ENCODE results near the gene RRN3.
"Not testable (repeated sequence)": the region's sequence is repeated elsewhere in the genome, so short reads cannot be mapped to it uniquely, and the experiment has no call there.

Gene RRN3

GRCh38 chr16:15050440-15050839 is 43.6 kb downstream of the RRN3 start:
- not testable (repeated sequence) for DNase-seq

- DNase-seq, result no peak
Observed at GRCh38 chr16:15049581-15050180, 44.4 kb downstream of the RRN3 start.

GRCh38 chr16:15046692-15047376 is 47.2 kb downstream of the RRN3 start:
- no peak for DNase-seq

- DNase-seq, result not testable (repeated sequence)
Observed at GRCh38 chr16:15045270-15045669, 48.8 kb downstream of the RRN3 start.

- no peak for DNase-seq
Observed at GRCh38 chr16:15044286-15044685, 49.8 kb downstream of the RRN3 start.

- DNase-seq, result no peak
Observed at GRCh38 chr16:15043344-15043743, 50.7 kb downstream of the RRN3 start.

- no peak for DNase-seq
Observed at GRCh38 chr16:15041271-15042004, 52.6 kb downstream of the RRN3 start.

- no peak for DNase-seq
Observed at GRCh38 chr16:15038689-15039088, 55.4 kb downstream of the RRN3 start.

GRCh38 chr16:15037745-15038144 is 56.3 kb downstream of the RRN3 start:
- no peak for DNase-seq

- no peak for DNase-seq
Observed at GRCh38 chr16:15037003-15037402, 57.1 kb downstream of the RRN3 start.

- no peak for DNase-seq
Observed at GRCh38 chr16:15035163-15035729, 58.8 kb downstream of the RRN3 start.

GRCh38 chr16:15034266-15035162 is 59.6 kb downstream of the RRN3 start:
- no peak for DNase-seq

GRCh38 chr16:15033309-15033707 is 60.8 kb downstream of the RRN3 start:
- DNase-seq, result no peak

GRCh38 chr16:15032547-15033308 is 61.3 kb downstream of the RRN3 start:
- DNase-seq, result no peak

- DNase-seq, result no peak
Observed at GRCh38 chr16:15031586-15031985, 62.5 kb downstream of the RRN3 start.

- DNase-seq, result no peak
Observed at GRCh38 chr16:15031179-15031578, 62.9 kb downstream of the RRN3 start.

GRCh38 chr16:15029749-15030148 is 64.3 kb downstream of the RRN3 start:
- DNase-seq, result not testable (repeated sequence)

GRCh38 chr16:15028801-15029698 is 65.0 kb downstream of the RRN3 start:
- DNase-seq, result not testable (repeated sequence)

GRCh38 chr16:15028345-15028715 is 65.7 kb downstream of the RRN3 start:
- not testable (repeated sequence) for DNase-seq

- not testable (repeated sequence) for DNase-seq
Observed at GRCh38 chr16:15027503-15028344, 66.3 kb downstream of the RRN3 start.
